Osteocyte (in vitro differentiated cells): Measurements from ENCODE around the gene ERP29. TPM values are rescaled to one million over a fixed set of nuclear protein-coding genes. Genes with fewer than 3 reads are reported as not detected.
"Not testable (repeated sequence)": the region's sequence is repeated elsewhere in the genome, so short reads cannot be mapped to it uniquely, and the experiment has no call there.

Source experiments
- DNase-seq: peaks from one replicate; pipeline ENCODE4 v3.0.0; 2021; ENCODE audit warnings: mixed read lengths; ENCODE audit not compliant: unreplicated experiment; ENCODE audit errors: extremely low spot score
- H3K27ac Mint-ChIP-seq: one replicate; pipeline ENCODE4 v1.8.0; 2021; ENCODE audit warnings: mild to moderate bottlenecking, mixed read lengths; ENCODE audit not compliant: unreplicated experiment
- H3K27me3 Mint-ChIP-seq: one replicate; pipeline ENCODE4 v1.8.0; 2021; ENCODE audit warnings: mixed read lengths; ENCODE audit not compliant: unreplicated experiment
- H3K36me3 Mint-ChIP-seq: one replicate; pipeline ENCODE4 v1.8.0; 2021; ENCODE audit warnings: mixed read lengths; ENCODE audit not compliant: unreplicated experiment
- H3K4me1 Mint-ChIP-seq: one replicate; pipeline ENCODE4 v1.8.0; 2021; ENCODE audit warnings: mixed read lengths; ENCODE audit not compliant: unreplicated experiment
- H3K4me3 Mint-ChIP-seq: one replicate; pipeline ENCODE4 v1.8.0; 2021; ENCODE audit warnings: mild to moderate bottlenecking, moderate library complexity, mixed read lengths; ENCODE audit not compliant: unreplicated experiment
- H3K9me3 Mint-ChIP-seq: one replicate; pipeline ENCODE4 v1.8.0; 2021; ENCODE audit warnings: mixed read lengths; ENCODE audit not compliant: unreplicated experiment
- CTCF ChIP-seq: fragments of 200-600 bp; sonication (generic); IDR thresholded peaks from 2 replicates; pipeline ENCODE4 v1.5.0; 2021; ENCODE audit warnings: antibody characterized with exemption, mild to moderate bottlenecking, moderate library complexity
- total RNA-seq: library from RNA; stranded (reverse); gene quantifications from 2 replicates; pipeline ENCODE4 v1.2.1, GENCODE V29; 2021

ERP29 gene
- total RNA-seq, 1 donor from 2014 or later = 133 TPM

GRCh38 chr12:111995782-111996480 lies 17.3 kb upstream of the ERP29 start:
- no peak for DNase-seq
- no peak overlapping the region for H3K4me3 Mint-ChIP-seq
- no peaks in the 10 kb centered on the region for H3K27me3 Mint-ChIP-seq
- peaks cover 3% of the 10 kb centered on the region for H3K36me3 Mint-ChIP-seq
- no peaks in the 10 kb centered on the region for H3K4me1 Mint-ChIP-seq
- no peak overlapping the region for H3K27ac Mint-ChIP-seq
- no peaks in the 10 kb centered on the region for H3K9me3 Mint-ChIP-seq
- no peak for TF ChIP-seq CTCF

- no peak for TF ChIP-seq CTCF
- H3K9me3 Mint-ChIP-seq = no peaks in the 10 kb centered on the region
- H3K27ac Mint-ChIP-seq = no peak overlapping the region
- H3K27me3 Mint-ChIP-seq = no peaks in the 10 kb centered on the region
- H3K4me1 Mint-ChIP-seq = peaks cover 2% of the 10 kb centered on the region
- DNase-seq = no peak
- H3K4me3 Mint-ChIP-seq = no peak overlapping the region
- peaks cover 6% of the 10 kb centered on the region for H3K36me3 Mint-ChIP-seq
These were observed 15.9 kb upstream of the ERP29 start for GRCh38 chr12:111997300-111997699.

- TF ChIP-seq CTCF = no peak
- no peak overlapping the region for H3K27ac Mint-ChIP-seq
These were observed 15.2 kb upstream of the ERP29 start for GRCh38 chr12:111998015-111998414.

GRCh38 chr12:111999129-111999528 lies 14.1 kb upstream of the ERP29 start:
- H3K27me3 Mint-ChIP-seq = not testable (repeated sequence)

More at GRCh38 chr12:111998015-111998414, 15.2 kb upstream of the ERP29 start:
- H3K36me3 Mint-ChIP-seq = peaks cover 8% of the 10 kb centered on the region
- DNase-seq = no peak
- H3K4me3 Mint-ChIP-seq = no peak overlapping the region
- H3K9me3 Mint-ChIP-seq = no peaks in the 10 kb centered on the region
- no peaks in the 10 kb centered on the region for H3K27me3 Mint-ChIP-seq
- peaks cover 2% of the 10 kb centered on the region for H3K4me1 Mint-ChIP-seq

GRCh38 chr12:112000820-112001219 lies 12.4 kb upstream of the ERP29 start:
- no peak for TF ChIP-seq CTCF
- Mint-ChIP-seq H3K36me3 (peaks cover 11% of the 10 kb centered on the region), H3K27ac (no peak overlapping the region), H3K4me1 (peaks cover 8% of the 10 kb centered on the region), H3K4me3 (no peak overlapping the region), H3K27me3 (no peaks in the 10 kb centered on the region), H3K9me3 (no peaks in the 10 kb centered on the region)
- DNase-seq = no peak

More at GRCh38 chr12:111999129-111999528, 14.1 kb upstream of the ERP29 start:
- peaks cover 11% of the 10 kb centered on the region for H3K36me3 Mint-ChIP-seq
- H3K4me3 Mint-ChIP-seq, H3K9me3 Mint-ChIP-seq, H3K4me1 Mint-ChIP-seq, DNase-seq, H3K27ac Mint-ChIP-seq: not testable (repeated sequence)
